T follicular helper cell (primary cell): ENCODE measurements around the gene BRICD5.

ENCODE experiments used
- DNase-seq: peaks from one replicate; pipeline ENCODE4 v3.0.0-alpha.2; 2020; ENCODE audit warnings: low read depth

BRICD5 gene

DNA sequence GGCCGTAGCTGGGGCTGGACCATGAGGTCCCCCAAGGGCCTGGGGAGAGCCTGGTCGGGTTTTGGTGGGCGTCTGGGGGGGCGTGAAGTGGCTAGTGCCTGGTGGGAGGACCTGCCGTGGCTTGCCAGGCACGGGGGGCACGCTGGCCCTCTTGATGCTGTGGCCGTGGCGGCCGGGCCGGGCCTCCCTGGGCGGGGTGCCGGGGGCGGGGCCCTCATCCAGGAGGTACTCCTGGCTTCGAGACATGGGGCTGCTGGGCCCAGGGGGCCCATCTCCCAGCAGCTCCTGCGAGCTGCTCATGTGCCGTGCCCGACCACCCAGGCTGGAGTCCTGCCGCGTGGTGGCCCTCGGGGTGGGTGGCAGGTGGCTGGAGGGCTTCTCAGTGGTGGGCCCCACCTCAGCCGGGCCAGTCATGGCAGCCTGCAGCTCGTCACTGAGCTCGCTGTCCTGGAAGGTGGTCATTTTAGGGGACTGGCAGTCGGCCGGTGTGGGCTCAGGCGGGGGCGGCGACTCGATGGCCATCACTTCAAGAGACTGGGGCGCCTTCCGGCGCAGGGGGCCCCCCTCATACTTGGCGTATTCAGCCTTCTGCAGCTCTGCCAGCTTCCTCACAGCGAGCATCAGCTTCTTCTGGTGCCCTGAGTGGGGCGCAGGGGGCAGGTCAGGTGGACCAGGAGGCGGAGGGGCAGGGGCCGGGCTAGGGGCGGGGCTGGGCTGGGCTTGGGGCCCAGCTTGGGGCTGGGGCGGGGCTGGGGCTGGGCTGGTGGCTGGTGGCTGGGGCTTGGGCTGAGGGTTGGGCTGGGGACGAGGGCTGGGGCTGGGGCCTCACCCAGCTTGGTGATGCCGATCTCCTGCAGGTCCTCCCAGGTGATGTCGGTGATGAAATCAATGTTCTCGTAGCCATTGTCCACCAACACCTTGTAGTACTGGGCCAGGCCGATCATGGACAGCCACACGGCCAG, 29.4 kb downstream of the BRICD5 start:
- no peak for DNase-seq

DNA sequence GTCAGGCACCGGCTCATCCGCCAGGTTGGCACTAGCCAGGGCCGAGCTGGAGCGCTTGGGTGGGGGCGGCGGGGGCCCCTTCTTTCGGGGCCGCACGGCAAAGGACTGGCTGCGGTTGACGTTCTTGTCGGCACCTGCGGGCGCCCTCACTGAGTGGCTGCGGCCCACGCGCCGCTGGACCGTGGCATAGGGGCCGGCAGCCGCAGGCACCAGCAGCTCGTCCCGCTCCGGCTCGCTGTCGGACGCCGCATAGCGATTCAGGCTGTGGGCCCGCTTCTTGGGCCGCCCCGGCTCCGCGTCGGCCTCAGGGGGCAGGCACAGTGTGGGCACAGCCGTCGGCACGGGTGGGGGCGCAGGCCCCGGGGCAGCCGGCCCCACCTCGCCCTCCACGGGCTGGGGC, 30.2 kb downstream of the BRICD5 start:
- no peak for DNase-seq

DNA sequence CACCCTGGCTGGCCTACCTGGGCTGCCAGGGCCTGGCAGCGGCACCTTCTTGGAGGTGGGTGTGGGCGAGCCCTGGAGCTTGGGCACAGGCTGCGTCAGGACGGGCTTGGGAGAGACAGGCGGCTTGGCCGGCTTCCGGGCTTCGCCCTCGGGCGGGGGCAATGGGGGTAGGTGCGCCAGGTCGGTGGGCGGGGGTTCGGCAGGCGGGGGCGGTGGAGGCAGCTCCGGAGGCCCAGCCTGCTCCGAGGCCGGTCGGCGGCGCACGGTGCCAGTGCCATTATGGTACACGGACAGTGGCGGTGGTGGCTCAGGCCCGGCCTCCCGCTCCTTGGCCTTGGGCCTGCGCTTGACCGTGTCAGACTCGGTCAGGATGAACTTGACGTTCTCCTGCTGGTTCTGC, 31.1 kb downstream of the BRICD5 start:
- DNase-seq, result no peak

DNA sequence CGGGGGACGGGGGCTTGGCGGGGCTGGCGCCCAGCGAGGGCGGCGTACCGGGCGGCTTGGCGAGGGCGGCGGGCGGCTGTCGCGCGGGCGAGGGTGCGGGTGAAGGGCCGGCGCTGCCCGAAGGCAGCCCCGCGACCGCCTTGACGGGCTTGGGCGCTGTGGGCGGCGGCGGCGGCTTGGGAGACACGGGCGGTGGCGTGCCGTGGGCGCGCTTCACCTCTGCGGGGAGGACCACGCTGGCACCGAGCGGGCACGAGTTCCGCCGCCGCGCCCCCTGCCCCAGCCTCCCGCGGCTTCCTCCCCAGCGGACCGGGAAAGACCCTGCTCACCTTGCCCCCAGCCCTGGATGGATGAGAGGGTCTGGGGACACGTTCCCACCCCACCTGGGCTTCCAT, 31.6 kb downstream of the BRICD5 start:
- DNase-seq, result no peak

DNA sequence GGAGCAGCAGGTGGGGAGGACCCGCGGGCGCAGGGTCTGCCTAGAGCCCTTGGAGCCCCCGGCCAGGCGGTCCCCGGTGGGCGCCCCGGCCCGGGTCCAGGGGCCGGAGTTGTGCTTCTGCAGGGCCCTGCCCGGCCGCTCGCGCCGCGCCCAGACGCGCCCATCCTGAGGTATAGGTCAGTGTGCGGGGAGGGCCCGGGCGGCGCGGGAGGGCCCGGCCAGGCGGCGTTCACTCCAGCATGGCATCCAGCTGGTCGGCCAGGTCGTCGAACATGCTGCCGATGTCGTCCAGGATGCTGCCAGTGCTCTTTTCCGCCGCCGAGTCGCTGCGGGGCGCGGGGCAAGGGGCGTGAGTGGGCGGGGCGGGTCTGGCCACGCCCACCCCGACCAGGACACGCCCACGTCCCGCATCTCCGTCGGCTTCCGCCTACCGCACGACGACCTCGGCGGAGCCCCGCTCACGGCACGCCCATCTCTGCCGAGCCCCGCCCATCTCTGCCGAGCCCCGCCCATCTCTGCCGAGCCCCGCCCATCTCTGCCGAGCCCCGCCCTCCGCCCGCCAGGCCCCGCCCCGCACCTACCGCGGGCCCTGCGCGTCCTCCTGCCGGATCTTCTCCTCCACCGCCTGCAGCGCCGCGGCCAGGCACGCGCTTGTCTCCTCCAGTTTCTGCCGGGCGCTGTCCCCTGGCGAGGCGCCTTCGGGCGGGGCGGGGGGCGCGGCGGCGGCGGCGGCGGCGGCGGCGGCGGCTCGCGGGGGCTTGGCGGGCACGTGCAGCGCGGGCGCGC, 32.1 kb downstream of the BRICD5 start:
- DNase-seq, result peak; percentile 30

DNA sequence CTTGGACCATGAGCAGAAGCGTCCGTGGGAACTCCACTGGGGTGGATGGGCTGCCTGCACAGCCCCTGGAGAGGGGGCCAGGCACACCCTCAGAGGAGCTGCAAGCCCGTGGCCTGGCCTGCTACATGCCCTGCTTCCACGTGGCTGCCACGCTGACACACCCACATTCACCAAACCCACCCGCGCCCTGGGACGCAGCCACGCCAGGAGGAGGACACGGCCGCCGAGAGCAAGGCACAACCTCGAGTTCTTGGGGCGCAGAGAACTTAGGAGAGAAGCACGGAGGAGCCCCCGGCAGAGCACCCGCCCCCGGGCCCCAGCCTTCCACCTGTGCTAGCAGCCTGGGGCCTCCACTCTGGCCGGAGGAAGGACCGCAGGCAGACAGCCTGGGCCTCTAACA, 33.1 kb downstream of the BRICD5 start:
- DNase-seq, result no peak

DNA sequence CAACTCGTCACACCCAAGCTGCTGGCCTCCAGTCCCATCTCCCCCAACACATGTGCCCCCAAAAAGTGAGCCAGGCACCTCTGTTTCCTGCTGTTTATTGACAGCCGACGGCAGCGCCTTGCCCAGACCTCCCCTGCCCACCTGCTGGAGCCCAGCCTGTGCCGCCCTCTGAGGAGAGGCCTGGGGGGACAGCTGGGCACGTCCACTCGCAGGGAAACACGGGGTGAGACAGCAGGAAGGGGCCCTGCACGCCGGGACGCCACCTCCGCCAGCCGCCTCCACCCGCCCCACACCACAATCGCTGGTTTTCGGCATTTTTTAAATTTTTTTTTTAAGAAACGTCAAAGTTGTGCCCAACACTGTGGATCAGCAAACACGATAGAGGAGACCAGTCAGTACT, 33.6 kb downstream of the BRICD5 start:
- DNase-seq, result no peak

DNA sequence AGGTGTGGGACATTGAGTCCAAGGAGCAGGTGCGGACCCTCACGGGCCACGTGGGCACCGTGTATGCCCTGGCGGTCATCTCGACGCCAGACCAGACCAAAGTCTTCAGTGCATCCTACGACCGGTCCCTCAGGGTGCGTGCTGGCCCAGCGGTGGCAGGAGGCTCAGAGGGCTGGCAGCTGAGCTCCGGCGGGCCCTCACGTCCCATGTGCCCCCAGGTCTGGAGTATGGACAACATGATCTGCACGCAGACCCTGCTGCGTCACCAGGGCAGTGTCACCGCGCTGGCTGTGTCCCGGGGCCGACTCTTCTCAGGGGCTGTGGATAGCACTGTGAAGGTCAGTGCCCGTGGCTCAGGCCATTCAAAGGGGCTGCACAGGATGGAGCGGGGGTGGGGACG, 34.6 kb downstream of the BRICD5 start:
- DNase-seq, result no peak

DNA sequence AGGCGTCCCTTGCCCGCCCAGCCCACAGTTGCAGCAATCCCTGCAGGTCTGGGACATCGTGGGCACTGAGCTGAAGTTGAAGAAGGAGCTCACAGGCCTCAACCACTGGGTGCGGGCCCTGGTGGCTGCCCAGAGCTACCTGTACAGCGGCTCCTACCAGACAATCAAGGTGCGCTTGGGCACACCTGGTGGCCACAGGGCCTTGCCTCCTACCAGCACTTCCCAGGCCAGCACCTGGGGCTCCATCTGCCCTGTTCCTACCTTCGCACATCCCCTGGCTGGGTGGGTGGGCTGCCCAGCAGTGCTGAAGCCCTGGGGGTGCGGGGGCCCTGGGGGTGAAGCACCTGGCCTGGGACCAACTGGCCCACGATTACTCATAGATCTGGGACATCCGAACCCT, 35.2 kb downstream of the BRICD5 start:
- no peak for DNase-seq

DNA sequence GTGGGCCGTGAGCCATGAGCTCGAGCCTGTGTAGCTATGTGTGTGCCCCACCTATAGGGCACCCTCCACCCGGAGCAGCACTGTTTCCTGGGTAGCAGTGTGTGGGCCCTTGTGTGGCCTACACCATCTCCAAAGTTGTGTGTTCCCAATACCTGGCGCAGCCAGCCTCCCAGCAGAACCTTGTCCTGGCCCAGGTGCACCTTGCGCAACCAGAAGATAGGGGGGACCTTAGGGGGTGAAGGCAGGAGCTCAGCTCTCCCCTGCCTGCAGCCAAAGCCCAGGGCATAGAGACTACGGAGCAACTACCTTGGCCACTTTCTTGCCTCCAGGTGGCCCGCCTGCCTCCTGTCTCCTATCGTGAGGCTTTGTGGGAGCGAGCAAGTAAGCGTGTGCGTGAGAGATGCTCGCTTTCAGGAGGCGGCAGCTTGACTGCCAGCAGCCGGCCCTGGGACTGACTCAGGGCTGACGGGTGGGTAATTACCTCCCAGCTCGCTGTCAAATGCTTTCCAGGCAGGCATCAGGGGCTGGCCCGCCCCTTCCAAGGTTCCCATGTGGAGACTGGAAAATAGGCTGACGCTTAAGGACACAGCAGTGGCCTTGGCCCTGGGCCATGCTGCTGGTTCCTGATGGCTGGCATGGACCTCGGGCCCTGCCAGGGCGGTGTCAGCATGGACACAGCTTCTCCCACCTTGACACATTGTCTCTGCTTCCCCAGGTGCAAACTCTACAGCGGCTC, 36.1 kb downstream of the BRICD5 start:
- no peak for DNase-seq

DNA sequence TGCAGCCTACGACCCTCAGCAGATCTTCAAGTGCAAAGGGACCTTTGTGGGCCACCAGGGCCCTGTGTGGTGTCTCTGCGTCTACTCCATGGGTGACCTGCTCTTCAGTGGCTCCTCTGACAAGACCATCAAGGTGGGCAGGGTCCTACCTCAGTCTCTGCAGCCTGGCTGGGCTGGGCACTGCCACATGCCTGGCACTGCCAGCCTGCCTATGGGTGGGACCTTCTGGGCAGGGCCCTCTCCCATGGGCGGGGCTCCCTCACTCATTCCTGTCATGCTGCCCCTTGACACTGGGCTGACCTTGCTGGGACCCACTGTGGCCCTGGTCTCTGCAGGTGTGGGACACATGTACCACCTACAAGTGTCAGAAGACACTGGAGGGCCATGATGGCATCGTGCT, 36.7 kb downstream of the BRICD5 start:
- DNase-seq, result no peak

DNA sequence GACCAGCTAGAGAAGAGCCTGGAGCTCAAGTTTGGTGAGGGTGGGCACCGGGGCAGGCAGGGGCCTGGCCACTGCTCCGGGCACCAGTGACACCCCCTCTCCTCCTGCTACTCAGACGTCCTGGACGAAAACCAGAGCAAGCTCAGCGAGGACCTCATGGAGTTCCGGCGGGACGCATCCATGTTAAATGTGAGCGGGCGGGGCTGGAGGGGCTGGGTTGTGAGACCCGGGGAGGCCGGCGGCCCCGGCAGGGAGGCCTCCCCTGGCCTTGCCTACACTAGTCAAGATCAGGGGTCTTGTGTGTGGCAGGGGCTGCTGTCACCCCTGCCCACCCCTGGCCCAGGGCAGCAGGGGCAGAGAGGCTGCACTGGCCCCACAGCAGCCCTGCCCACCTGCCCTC, 37.3 kb downstream of the BRICD5 start:
- DNase-seq, result no peak

DNA sequence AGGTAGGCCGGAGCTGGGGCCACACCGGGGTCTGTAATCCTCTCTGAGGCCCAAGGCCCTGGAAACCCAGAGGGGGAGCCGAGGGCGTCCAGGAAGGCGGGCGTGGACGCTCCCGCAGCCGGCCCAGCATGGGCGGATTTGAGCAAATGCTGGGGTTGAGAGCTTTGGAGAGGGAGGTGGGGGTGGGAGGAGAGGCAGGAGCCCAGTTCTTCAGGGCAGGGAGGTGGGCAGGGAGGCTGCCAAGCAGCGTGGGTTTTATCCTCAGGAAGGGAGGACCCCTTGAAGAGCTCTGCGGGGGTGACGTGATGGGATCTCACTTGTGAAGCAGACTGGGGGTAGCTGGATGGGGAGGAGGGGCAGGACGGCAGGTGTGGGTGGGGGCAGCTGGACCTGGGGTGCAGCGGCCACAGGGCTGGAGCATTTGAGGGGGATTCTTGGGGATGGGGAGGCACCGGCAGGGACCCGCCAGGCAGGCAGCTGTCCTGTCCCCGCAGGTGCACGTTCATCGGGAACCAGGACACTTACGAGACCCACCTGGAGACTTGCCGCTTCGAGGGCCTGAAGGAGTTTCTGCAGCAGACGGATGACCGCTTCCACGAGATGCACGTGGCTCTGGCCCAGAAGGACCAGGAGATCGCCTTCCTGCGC, 37.9 kb downstream of the BRICD5 start:
- DNase-seq, result no peak

DNA sequence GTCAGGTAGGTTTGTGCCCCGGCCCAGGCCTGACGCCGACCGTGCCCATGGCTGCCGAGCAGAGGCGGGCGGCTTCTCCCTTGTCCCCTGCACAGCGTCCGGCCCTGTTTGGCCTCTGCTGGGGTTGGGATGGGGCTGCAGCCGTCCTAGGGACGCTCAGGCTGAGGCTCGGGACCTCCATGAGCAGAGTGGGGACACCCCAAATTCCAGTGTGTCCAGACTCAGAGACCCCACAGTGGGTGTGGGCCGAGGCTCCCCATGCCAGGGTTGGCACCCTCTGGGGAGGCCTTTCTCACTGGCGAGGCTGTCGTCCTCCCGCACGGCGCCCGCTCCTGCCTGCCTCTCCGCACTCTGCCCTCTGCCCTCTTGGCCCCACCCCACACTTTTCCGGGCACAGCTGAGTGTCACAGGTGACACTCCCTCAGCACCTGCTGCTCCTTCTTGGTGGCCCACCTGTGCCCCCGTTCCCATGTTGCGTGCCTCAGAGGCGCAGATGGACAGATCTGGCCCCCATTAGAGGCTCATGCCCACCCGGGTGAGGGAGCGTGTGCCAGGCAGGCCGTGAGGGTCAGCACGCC, 39.0 kb downstream of the BRICD5 start:
- DNase-seq, result no peak

DNA sequence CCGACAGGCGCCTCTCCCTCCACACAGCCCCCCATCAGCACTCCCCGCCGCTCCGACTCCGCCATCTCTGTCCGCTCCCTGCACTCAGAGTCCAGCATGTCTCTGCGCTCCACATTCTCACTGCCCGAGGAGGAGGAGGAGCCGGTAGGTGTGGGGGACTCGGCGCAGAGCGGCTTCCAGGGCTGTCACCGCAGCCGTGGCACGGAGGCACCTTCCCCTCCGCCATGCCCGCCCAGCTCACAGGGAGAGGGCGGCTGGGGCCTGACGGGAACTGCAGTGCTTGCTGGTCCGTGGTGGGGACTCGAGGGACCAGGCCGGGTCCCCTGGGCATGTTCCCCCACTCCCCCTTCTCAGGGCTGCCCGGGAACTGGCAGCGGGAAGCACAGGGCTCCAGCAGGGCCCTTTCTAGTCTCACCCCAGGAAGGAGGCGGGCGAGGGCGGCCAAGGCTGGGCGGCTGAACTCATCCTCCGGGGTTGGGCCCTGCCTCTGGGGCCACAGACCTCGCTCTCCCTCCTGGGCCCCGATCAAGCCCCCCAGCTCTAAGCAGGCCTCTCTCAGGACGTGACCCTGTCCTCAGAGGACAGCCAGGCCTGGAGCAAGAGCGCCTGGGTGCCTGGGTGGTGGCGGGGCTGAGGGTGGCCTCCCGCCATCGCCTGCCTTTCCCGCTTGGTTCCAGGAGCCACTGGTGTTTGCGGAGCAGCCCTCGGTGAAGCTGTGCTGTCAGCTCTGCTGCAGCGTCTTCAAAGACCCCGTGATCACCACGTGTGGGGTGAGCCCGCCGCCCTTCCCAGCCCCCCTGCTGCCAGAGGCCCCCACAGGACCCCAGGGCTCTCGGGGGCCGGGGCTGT, 39.9 kb downstream of the BRICD5 start:
- DNase-seq, result no peak

DNA sequence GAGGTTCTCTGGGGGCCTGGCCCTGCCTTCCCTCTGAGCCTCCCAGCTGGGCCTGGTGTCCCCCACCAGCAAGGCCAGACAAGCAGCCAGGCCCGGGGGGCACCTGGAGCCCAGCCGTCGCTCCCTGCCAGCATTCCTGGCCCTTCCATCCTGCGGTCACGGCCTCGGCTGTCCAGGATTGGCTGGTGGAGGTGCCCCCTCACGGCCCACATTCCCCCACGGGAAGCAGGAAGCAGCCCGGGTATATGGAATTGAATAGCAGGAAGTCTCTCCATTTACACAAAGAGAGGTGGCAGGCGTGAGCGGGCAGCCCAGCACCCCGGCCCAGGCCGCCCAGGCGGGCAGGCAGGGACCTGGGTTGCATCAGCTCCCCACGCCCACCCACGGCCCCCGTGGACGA, 40.6 kb downstream of the BRICD5 start:
- DNase-seq, result no peak

DNA sequence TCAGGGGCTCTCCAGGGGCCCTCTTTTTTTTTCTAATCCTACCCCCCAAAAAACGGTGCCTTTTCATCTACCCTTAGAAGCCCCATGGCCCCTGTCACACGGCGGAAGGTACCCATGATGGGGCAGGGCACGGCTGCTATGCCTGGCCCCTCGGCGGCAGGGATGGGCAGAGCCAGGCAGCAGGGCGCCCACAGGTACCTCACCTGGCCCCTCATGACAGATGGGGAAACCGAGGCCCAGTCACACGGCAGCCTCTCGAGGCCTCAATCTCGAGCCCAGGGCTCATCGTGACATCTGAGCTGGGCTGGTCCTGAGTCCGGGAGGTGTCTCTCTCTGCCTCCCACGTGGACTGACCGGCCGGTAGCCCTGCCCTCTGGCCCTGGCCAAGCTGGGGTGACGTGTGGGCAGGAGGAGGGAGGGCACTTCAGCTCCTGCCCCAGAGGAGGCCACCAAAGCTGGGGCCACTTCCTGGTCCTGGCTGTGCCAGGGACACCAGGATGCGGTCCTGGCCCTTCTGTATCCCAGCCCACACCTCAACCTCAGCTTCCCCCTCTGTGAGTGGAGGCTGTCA, 43.5 kb downstream of the BRICD5 start:
- no peak for DNase-seq

DNA sequence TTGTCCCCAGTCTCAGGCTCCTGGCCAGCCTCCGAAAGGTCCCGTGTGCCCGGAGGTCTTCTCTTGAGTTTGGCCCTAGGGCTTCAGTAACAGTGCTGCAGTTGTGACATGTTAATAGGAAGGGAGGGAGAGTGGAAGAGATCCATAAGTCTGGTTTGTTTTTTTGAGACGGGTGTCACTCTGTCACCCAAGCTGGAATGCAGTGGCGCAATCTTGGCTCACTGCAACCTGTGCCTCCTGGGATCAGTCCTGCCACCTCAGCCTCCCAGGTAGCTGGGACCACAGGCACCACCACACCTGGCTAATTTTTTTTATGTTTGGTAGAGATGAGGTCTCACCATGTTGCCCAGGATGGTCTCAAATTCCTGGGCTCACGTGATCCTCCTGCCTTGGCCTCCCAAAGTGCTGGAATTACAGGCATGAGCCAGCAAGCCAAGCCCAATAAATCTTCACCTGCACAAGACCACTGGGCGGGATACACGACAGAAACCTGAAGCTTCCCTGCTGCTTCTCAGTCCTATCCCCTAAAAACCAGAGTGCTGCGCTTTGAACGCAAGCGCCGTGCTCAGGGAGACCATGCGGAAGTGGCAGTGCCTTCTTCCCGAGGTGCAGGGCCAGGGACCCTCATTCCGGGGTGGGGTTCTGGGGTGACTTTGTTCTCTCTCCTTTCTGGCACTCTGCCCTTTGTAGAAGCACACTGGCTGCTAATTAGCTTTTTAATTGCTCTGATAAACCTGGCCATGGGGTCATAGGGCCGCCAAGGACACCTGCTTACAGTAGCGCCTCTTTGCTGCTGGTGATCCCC, 44.2 kb downstream of the BRICD5 start:
- no peak for DNase-seq

DNA sequence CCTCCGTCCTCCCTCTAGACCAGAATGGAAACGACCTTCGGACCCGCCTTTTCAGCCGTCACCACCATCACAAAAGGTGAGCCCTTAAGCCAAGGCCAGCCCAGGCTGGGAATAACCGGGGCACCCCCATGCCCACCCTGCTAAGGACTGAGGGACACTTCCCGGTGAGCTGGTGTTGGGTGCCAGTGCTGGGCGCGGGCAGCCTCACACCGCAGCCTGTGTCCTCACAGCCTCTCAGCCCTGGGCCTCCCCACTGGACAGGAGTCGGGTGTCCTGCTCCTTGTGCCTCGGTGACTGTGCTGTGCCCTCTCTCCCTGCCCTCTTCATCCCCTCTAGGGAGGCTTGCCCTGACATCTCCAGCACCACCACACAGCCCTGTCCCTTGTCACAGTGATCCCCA, 44.8 kb downstream of the BRICD5 start:
- DNase-seq, result no peak
